GM23338 (cell line): ENCODE measurements around the gene SRSF8. TPM values are rescaled to one million over a fixed set of nuclear protein-coding genes. Genes with fewer than 3 reads are reported as not detected.

Experiments
- ATAC-seq: fragments of 200-7000 bp; cut with Tn5 transposase; 3 replicates; pipeline ENCODE4 v1.9.1; 2020
- DNase-seq: peaks from one replicate; pipeline ENCODE4 v3.0.0-alpha.2; 2015; ENCODE audit warnings: low spot score
- H2AFZ ChIP-seq: fragments of 200-600 bp; sonication (generic); 2 replicates; pipeline ENCODE4 v1.8.0; 2016; ENCODE audit warnings: antibody characterized with exemption, mild to moderate bottlenecking, moderate library complexity
- H3F3A ChIP-seq: fragments of 200-600 bp; sonication (generic); replicated peaks from 2 replicates; pipeline ENCODE4 v1.8.0; 2017; ENCODE audit warnings: antibody characterized with exemption, mixed run types, low read depth
- H3K27ac ChIP-seq: fragments of 200-600 bp; sonication (generic); 2 replicates; pipeline ENCODE4 v1.6.1; 2016; ENCODE audit warnings: low read depth
- H3K27me3 ChIP-seq: fragments of 200-600 bp; sonication (generic); 2 replicates; pipeline ENCODE4 v1.8.0; 2016; ENCODE audit warnings: mild to moderate bottlenecking, mixed run types, moderate library complexity; ENCODE audit not compliant: insufficient read depth
- H3K36me3 ChIP-seq: fragments of 200-600 bp; sonication (generic); 2 replicates; pipeline ENCODE4 v1.8.0; 2016; ENCODE audit warnings: mild to moderate bottlenecking; ENCODE audit not compliant: insufficient read depth
- H3K4me1 ChIP-seq: fragments of 200-600 bp; sonication (generic); 2 replicates; pipeline ENCODE4 v1.8.0; 2016; ENCODE audit warnings: mild to moderate bottlenecking, moderate library complexity; ENCODE audit not compliant: insufficient read depth
- H3K4me2 ChIP-seq: fragments of 200-600 bp; sonication (generic); 2 replicates; pipeline ENCODE4 v1.7.1; 2017; ENCODE audit warnings: mixed run types
- H3K4me3 ChIP-seq: fragments of 200-600 bp; sonication (generic); 2 replicates; pipeline ENCODE4 v1.6.1; 2016; ENCODE audit warnings: mixed run types
- H3K79me2 ChIP-seq: fragments of 200-600 bp; sonication (generic); replicated peaks from 2 replicates; pipeline ENCODE4 v1.8.0; 2017; ENCODE audit warnings: mild to moderate bottlenecking; ENCODE audit not compliant: insufficient read depth
- H3K9me2 ChIP-seq: fragments of 200-600 bp; sonication (generic); 2 replicates; pipeline ENCODE4 v1.8.0; 2017; ENCODE audit not compliant: insufficient read depth
- H4K20me1 ChIP-seq: fragments of 200-600 bp; sonication (generic); replicated peaks from 2 replicates; pipeline ENCODE4 v1.8.0; 2017; ENCODE audit warnings: mild to moderate bottlenecking; ENCODE audit not compliant: insufficient read depth
- H3K27ac Mint-ChIP-seq: 2 replicates; pipeline ENCODE4 v1.8.0; 2020; ENCODE audit warnings: inconsistent platforms, mild to moderate bottlenecking, moderate library complexity, mixed read lengths
- H3K27me3 Mint-ChIP-seq: 3 replicates; pipeline ENCODE4 v1.8.0; 2022; ENCODE audit warnings: low read depth, mild to moderate bottlenecking, moderate library complexity, mixed read lengths, inconsistent platforms; ENCODE audit not compliant: insufficient read depth, poor library complexity
- H3K36me3 Mint-ChIP-seq: 3 replicates; pipeline ENCODE4 v1.8.0; 2021; ENCODE audit warnings: low read depth, mild to moderate bottlenecking, inconsistent platforms, moderate library complexity, mixed read lengths
- H3K4me1 Mint-ChIP-seq: 3 replicates; pipeline ENCODE4 v1.8.0; 2020; ENCODE audit warnings: mild to moderate bottlenecking, inconsistent platforms, mixed read lengths
- H3K4me3 Mint-ChIP-seq: 3 replicates; pipeline ENCODE4 v1.8.0; 2021; ENCODE audit warnings: moderate library complexity, mild to moderate bottlenecking, inconsistent platforms, mixed read lengths
- H3K9me3 Mint-ChIP-seq: 3 replicates; pipeline ENCODE4 v1.8.0; 2020; ENCODE audit warnings: moderate library complexity, mild to moderate bottlenecking, inconsistent platforms, mixed read lengths
- CREB1 ChIP-seq: fragments of 250-450 bp; sonication (Bioruptor Pico); IDR thresholded peaks from 2 replicates; pipeline ENCODE4 v1.5.0; 2020; ENCODE audit warnings: low read depth, mild to moderate bottlenecking, moderate library complexity
- CTCF ChIP-seq, 2 experiments: fragments of 200-600 bp in 1 of 2; sonication (generic) in 1 of 2; conservative IDR thresholded peaks; 2 replicates each; pipeline versions ENCODE4 v1.5.1 to v1.6.1; 2016 to 2017; ENCODE audit warnings: antibody characterized with exemption in 2 of 2, low read depth in 2 of 2, mild to moderate bottlenecking in 2 of 2, moderate library complexity in 1 of 2
- ETS1 ChIP-seq: IDR thresholded peaks from 2 replicates; pipeline ENCODE4 v1.6.1; 2016; ENCODE audit warnings: antibody characterized with exemption
- EZH2 ChIP-seq: fragments of 200-600 bp; sonication (generic); IDR thresholded peaks from one replicate; pipeline ENCODE4 v1.8.0; 2017; ENCODE audit warnings: antibody characterized with exemption, mild to moderate bottlenecking, low read depth; ENCODE audit not compliant: unreplicated experiment
- EZH2phosphoT487 ChIP-seq: fragments of 200-600 bp; sonication (generic); IDR thresholded peaks from one replicate; pipeline ENCODE4 v1.8.1; 2018; ENCODE audit warnings: antibody characterized with exemption; ENCODE audit not compliant: unreplicated experiment
- JUNB ChIP-seq: IDR thresholded peaks from one replicate; pipeline ENCODE4 v1.6.1; 2016; ENCODE audit warnings: antibody characterized with exemption; ENCODE audit not compliant: unreplicated experiment
- NANOG ChIP-seq: IDR thresholded peaks from 2 replicates; pipeline ENCODE4 v1.6.1; 2016; ENCODE audit warnings: antibody characterized with exemption, borderline replicate concordance
- POLR2AphosphoS5 ChIP-seq: IDR thresholded peaks from 2 replicates; pipeline ENCODE4 v1.6.1; 2016; ENCODE audit warnings: antibody characterized with exemption, low read depth
- REST ChIP-seq: IDR thresholded peaks from one replicate; pipeline ENCODE4 v1.6.1; 2018; ENCODE audit warnings: antibody characterized with exemption; ENCODE audit not compliant: unreplicated experiment
- ZNF114 ChIP-seq: fragments of 250-450 bp; sonication (Bioruptor Pico); IDR thresholded peaks from 2 replicates; pipeline ENCODE4 v1.5.0; 2020; ENCODE audit warnings: mild to moderate bottlenecking, moderate library complexity
- ZNF331 ChIP-seq: fragments of 250-450 bp; sonication (Bioruptor Pico); IDR thresholded peaks from 2 replicates; pipeline ENCODE4 v1.5.0; 2020; ENCODE audit warnings: low read depth, mild to moderate bottlenecking, moderate library complexity
- ZNF462 ChIP-seq: fragments of 250-450 bp; sonication (Bioruptor Pico); IDR thresholded peaks from 2 replicates; pipeline ENCODE4 v1.5.0; 2020; ENCODE audit warnings: mild to moderate bottlenecking, moderate library complexity
- polyA plus RNA-seq: library from polyadenylated mRNA; unstranded; fragments of >200 nt; fragmentation: Nextera tagmentation; extraction: Ambion mirVana; gene quantifications from 2 replicates; pipeline ENCODE4 v1.2.1, GENCODE V29; 2016
- total RNA-seq: library from RNA; depleted of rRNA; stranded (reverse); fragments of >200 nt; shearing (Covaris generic); gene quantifications from 2 replicates; pipeline ENCODE4 v1.2.3, GENCODE V29; 2014

SRSF8 gene
- total and polyA plus RNA-seq, 2 experiments from 2014 or later, result 12.6 to 19.9 TPM

GRCh38 chr11:95042906-95043305, 23.8 kb upstream of the SRSF8 start:
- no peak overlapping the region for H3K27ac Mint-ChIP-seq
- DNase-seq, result no peak
- H3K79me2 ChIP-seq, result no peaks in the 10 kb centered on the region
- H3K36me3 Mint-ChIP-seq, result no peaks in the 10 kb centered on the region
- no peaks in the 10 kb centered on the region for H3K9me3 Mint-ChIP-seq
- no peaks in the 10 kb centered on the region for H3K4me1 ChIP-seq
- no peaks in the 10 kb centered on the region for H3F3A ChIP-seq
- H3K4me3 Mint-ChIP-seq, result no peak overlapping the region
- H3K27me3 Mint-ChIP-seq, result no peaks in the 10 kb centered on the region
- no peak overlapping the region for H3K4me3 ChIP-seq
- H3K4me1 Mint-ChIP-seq, result no peaks in the 10 kb centered on the region
- no peaks in the 10 kb centered on the region for H4K20me1 ChIP-seq
- no peaks in the 10 kb centered on the region for H3K36me3 ChIP-seq
- no peaks in the 10 kb centered on the region for H3K27me3 ChIP-seq
- no peak overlapping the region for H3K4me2 ChIP-seq
- H3K27ac ChIP-seq, result no peak overlapping the region
- 0 out of 2 replicates have a peak, but pooled peaks cover 2% of the 10 kb centered on the region for H3K9me2 ChIP-seq
- ATAC-seq, result no peak
- TF ChIP-seq CTCF (conservative IDR thresholded peaks at IDR 0.05; ENCODE audit: low read depth in 2 of 2) (no peak), JUNB (no peak), ZNF462 (no peak), ETS1 (no peak), REST (no peak), EZH2phosphoT487 (no peak), CREB1 (CRISPR knock-in tag) (no peak), POLR2AphosphoS5 (no peak), NANOG (no peak), ZNF114 (CRISPR knock-in tag) (no peak), ZNF331 (CRISPR knock-in tag) (no peak), EZH2 (no peak)
- H2AFZ ChIP-seq, result no peak overlapping the region
